Loucy (cell line): ENCODE data around the gene WWOX.

ENCODE experiments used
- H2AFZ ChIP-seq: fragments of 200-600 bp; sonication (generic); 2 replicates; pipeline ENCODE4 v1.6.0; 2016; ENCODE audit warnings: antibody characterized with exemption, mild to moderate bottlenecking, low read length, moderate library complexity
- H3F3A ChIP-seq: fragments of 200-600 bp; 2 replicates; pipeline ENCODE4 v1.6.0; 2016; ENCODE audit warnings: antibody characterized with exemption, low read depth, mild to moderate bottlenecking
- H3K27me3 ChIP-seq: fragments of 200-600 bp; sonication (generic); 2 replicates; pipeline ENCODE4 v1.6.1; 2014; ENCODE audit warnings: low read length, mild to moderate bottlenecking; ENCODE audit not compliant: insufficient read depth, poor library complexity, severe bottlenecking
- H3K36me3 ChIP-seq: fragments of 200-600 bp; sonication (generic); 2 replicates; pipeline ENCODE4 v1.6.1; 2016; ENCODE audit warnings: low read length; ENCODE audit not compliant: insufficient read depth
- H3K4me1 ChIP-seq: fragments of 200-600 bp; sonication (generic); 2 replicates; pipeline ENCODE4 v1.5.1; 2014; ENCODE audit warnings: low read length, mild to moderate bottlenecking; ENCODE audit not compliant: insufficient read depth, poor library complexity, severe bottlenecking
- H3K4me2 ChIP-seq: fragments of 200-600 bp; sonication (generic); 2 replicates; pipeline ENCODE4 v1.6.0; 2014; ENCODE audit warnings: antibody characterized with exemption, low read length, low read depth, mild to moderate bottlenecking; ENCODE audit not compliant: poor library complexity, severe bottlenecking
- H3K4me3 ChIP-seq: fragments of 200-600 bp; sonication (generic); 2 replicates; pipeline ENCODE4 v1.5.1; 2014; ENCODE audit warnings: low read length, mild to moderate bottlenecking, mixed read lengths; ENCODE audit not compliant: poor library complexity, severe bottlenecking
- H3K79me2 ChIP-seq: fragments of 200-600 bp; sonication (generic); 2 replicates; pipeline ENCODE4 v1.6.1; 2014; ENCODE audit warnings: low read length; ENCODE audit not compliant: insufficient read depth
- H3K9ac ChIP-seq: fragments of 200-600 bp; sonication (generic); 2 replicates; pipeline ENCODE4 v1.6.0; 2014; ENCODE audit warnings: mild to moderate bottlenecking, low read depth, low read length, moderate library complexity; ENCODE audit not compliant: poor library complexity, severe bottlenecking
- H3K9me2 ChIP-seq: fragments of 200-600 bp; sonication (generic); replicated peaks from 2 replicates; pipeline ENCODE4 v1.6.1; 2016; ENCODE audit warnings: low read depth, low read length, mixed read lengths
- H3K9me3 ChIP-seq: fragments of 200-600 bp; sonication (generic); 2 replicates; pipeline ENCODE4 v1.6.1; 2014; ENCODE audit warnings: mild to moderate bottlenecking, antibody characterized with exemption, low read length, low read depth; ENCODE audit not compliant: insufficient read depth
- H4K20me1 ChIP-seq: fragments of 200-600 bp; sonication (generic); 2 replicates; pipeline ENCODE4 v1.6.0; 2014; ENCODE audit warnings: antibody characterized with exemption, low read length, mild to moderate bottlenecking; ENCODE audit not compliant: insufficient read depth, poor library complexity, severe bottlenecking
- EZH2phosphoT487 ChIP-seq: fragments of 200-600 bp; IDR thresholded peaks from 2 replicates; pipeline ENCODE4 v1.6.1; 2018; ENCODE audit warnings: antibody characterized with exemption, mild to moderate bottlenecking, moderate library complexity, borderline replicate concordance
- TF ChIP-seq, protein P1 (sequence below): fragments of 200-600 bp; sonication (generic); conservative IDR thresholded peaks from 2 replicates; pipeline ENCODE4 v1.5.1; 2014; ENCODE audit warnings: mild to moderate bottlenecking, antibody characterized with exemption, low read length

WWOX gene

GRCh38 chr16:78399384-78399783 is 299.9 kb downstream of the WWOX start:
- H3K9me3 ChIP-seq, result no peaks in the 10 kb centered on the region

GRCh38 chr16:78402833-78403232 is 303.4 kb downstream of the WWOX start:
- no peaks in the 10 kb centered on the region for H3F3A ChIP-seq
- H3K9ac ChIP-seq, result no peak overlapping the region
- H3K79me2 ChIP-seq, result no peaks in the 10 kb centered on the region
- H3K4me3 ChIP-seq, result no peak overlapping the region
- no peaks in the 10 kb centered on the region for H3K9me2 ChIP-seq
- no peaks in the 10 kb centered on the region for H3K9me3 ChIP-seq
- no peak overlapping the region for H3K4me2 ChIP-seq
- H3K27me3 ChIP-seq, result no peaks in the 10 kb centered on the region
- no peak for TF ChIP-seq EZH2phosphoT487
- TF ChIP-seq, protein P1, sequence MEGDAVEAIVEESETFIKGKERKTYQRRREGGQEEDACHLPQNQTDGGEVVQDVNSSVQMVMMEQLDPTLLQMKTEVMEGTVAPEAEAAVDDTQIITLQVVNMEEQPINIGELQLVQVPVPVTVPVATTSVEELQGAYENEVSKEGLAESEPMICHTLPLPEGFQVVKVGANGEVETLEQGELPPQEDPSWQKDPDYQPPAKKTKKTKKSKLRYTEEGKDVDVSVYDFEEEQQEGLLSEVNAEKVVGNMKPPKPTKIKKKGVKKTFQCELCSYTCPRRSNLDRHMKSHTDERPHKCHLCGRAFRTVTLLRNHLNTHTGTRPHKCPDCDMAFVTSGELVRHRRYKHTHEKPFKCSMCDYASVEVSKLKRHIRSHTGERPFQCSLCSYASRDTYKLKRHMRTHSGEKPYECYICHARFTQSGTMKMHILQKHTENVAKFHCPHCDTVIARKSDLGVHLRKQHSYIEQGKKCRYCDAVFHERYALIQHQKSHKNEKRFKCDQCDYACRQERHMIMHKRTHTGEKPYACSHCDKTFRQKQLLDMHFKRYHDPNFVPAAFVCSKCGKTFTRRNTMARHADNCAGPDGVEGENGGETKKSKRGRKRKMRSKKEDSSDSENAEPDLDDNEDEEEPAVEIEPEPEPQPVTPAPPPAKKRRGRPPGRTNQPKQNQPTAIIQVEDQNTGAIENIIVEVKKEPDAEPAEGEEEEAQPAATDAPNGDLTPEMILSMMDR, result no peak
- no peaks in the 10 kb centered on the region for H3K36me3 ChIP-seq
- no peak overlapping the region for H2AFZ ChIP-seq
- no peaks in the 10 kb centered on the region for H4K20me1 ChIP-seq
- H3K4me1 ChIP-seq, result no peaks in the 10 kb centered on the region

More at GRCh38 chr16:78399384-78399783, 299.9 kb downstream of the WWOX start:
- Histone ChIP-seq H2AFZ (no peak overlapping the region), H3F3A (no peaks in the 10 kb centered on the region), H3K36me3 (no peaks in the 10 kb centered on the region), H3K27me3 (no peaks in the 10 kb centered on the region), H3K4me1 (peaks cover 4% of the 10 kb centered on the region), H3K4me2 (no peak overlapping the region), H3K9me2 (no peaks in the 10 kb centered on the region), H4K20me1 (no peaks in the 10 kb centered on the region), H3K4me3 (no peak overlapping the region), H3K79me2 (no peaks in the 10 kb centered on the region), H3K9ac (no peak overlapping the region)
- TF ChIP-seq, protein P1, result no peak
- TF ChIP-seq EZH2phosphoT487, result no peak

DNA sequence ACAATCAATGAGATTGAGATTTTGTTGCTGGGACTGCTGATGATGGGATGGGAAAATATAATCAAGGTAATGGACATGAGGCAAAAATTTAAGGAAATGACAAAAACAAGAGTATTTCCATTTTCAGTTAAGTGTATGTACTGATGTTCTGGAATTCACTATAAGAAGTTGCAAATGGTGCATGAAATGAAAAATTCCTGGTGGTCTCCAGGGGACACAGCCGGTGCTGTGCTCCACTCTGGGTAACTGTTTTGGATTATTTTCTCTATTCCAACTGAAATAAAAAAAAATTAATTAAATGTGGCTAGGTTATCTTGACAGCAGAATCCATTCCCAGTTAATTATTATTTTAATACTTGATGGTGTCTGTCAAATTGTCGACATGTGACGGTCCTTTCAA is 305.6 kb downstream of the WWOX start:
- Histone ChIP-seq H3K9me3 (0 out of 2 replicates have a peak, but pooled peaks cover 5% of the 10 kb centered on the region), H3K36me3 (no peaks in the 10 kb centered on the region), H3K27me3 (no peaks in the 10 kb centered on the region), H3K79me2 (no peaks in the 10 kb centered on the region), H4K20me1 (no peaks in the 10 kb centered on the region), H2AFZ (no peak overlapping the region), H3F3A (no peaks in the 10 kb centered on the region), H3K4me1 (no peaks in the 10 kb centered on the region), H3K9me2 (no peaks in the 10 kb centered on the region), H3K9ac (no peak overlapping the region), H3K4me2 (no peak overlapping the region), H3K4me3 (no peak overlapping the region)
- TF ChIP-seq, protein P1, result no peak
- no peak for TF ChIP-seq EZH2phosphoT487
